ENCODE data around the gene FNIP2. TPM values are rescaled to one million over a fixed set of nuclear protein-coding genes. Genes with fewer than 3 reads are reported as not detected.

The FNIP2 gene
- total and polyA plus RNA-seq, 9 of the 15 experiments (the other 6 are each of a cell fraction or from before 2014, with no cell fraction given), result 1.7 to 15.5 (median 8.3) TPM

DNA sequence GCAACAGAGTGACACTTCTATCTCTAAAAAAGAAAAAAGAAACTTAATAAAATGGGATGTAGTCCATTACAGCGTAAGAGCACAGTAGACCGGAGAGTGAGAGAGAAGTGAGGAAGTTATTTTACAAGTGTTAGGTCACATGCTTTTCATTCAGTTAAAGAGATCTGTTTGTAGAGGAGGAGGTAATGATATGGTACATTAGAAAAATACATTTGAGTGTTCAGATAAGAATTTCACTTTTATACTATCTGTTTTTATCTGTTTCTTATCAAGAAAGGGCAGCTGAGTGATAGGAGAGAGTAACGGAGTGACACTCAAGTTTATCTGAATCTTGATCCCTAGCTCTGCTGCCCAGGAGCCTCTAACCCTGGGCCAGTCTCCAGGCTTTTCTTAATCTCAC lies 38.9 kb downstream of the FNIP2 start (continued):
- TF ChIP-seq PKNOX1 (IDR thresholded peaks at IDR 0.05), result peak; percentile 47; the same call in 1 of the 2 replicates
- no peak for TF ChIP-seq DDX20 (tag; IDR thresholded peaks at IDR 0.05; ENCODE audit: low read depth)
- TF ChIP-seq SOX6 (IDR thresholded peaks at IDR 0.05), result peak; percentile 34; the same call in 1 of the 2 replicates
- 0 out of 2 replicates have a peak, but pooled peaks have one; percentile 6 for TF ChIP-seq MGA (IDR thresholded peaks at IDR 0.05)
- 0 out of 2 replicates have a peak, but pooled peaks have one; percentile 16 for TF ChIP-seq SMARCA4 (IDR thresholded peaks at IDR 0.05)
- TF ChIP-seq CCNT2 (IDR thresholded peaks at IDR 0.05; ENCODE audit: borderline replicate concordance, extremely low read depth, insufficient read length, low read depth, low read length), result peak; percentile 59
- TF ChIP-seq FOXJ2 (tag; IDR thresholded peaks at IDR 0.05), result 0 out of 2 replicates have a peak, but pooled peaks have one; percentile 18
- no peak for TF ChIP-seq PURB (CRISPR knock-in tag; IDR thresholded peaks at IDR 0.05; ENCODE audit: low read depth)
- TF ChIP-seq ZNF384 (IDR thresholded peaks at IDR 0.05; ENCODE audit: low read depth, low read length), result no peak
- 0 out of 2 replicates have a peak, but pooled peaks have one; percentile 5 for TF ChIP-seq EP300 (IDR thresholded peaks at IDR 0.05; ENCODE audit: low read length)
- TF ChIP-seq TAF15 (IDR thresholded peaks at IDR 0.05; ENCODE audit: low read depth, low read length), result no peak
- TF ChIP-seq NCOA4 (IDR thresholded peaks at IDR 0.05; ENCODE audit: partially characterized antibody), result no peak
- 0 out of 2 replicates have a peak, but pooled peaks have one; percentile 23 for TF ChIP-seq CBFA2T2 (conservative IDR thresholded peaks at IDR 0.05)
- TF ChIP-seq ADNP (tag; IDR thresholded peaks at IDR 0.05), result 0 out of 2 replicates have a peak, but pooled peaks have one; percentile 47

Data from K562 (cell line).